ENCODE results near the gene CENPT. TPM values are rescaled to one million over a fixed set of nuclear protein-coding genes. Genes with fewer than 3 reads are reported as not detected.

CENPT gene
- total and polyA plus RNA-seq, 2 of the 13 experiments (the other 11 are each of a cell fraction or from before 2014, with no cell fraction given) = 40.9 to 43.3 TPM

DNA sequence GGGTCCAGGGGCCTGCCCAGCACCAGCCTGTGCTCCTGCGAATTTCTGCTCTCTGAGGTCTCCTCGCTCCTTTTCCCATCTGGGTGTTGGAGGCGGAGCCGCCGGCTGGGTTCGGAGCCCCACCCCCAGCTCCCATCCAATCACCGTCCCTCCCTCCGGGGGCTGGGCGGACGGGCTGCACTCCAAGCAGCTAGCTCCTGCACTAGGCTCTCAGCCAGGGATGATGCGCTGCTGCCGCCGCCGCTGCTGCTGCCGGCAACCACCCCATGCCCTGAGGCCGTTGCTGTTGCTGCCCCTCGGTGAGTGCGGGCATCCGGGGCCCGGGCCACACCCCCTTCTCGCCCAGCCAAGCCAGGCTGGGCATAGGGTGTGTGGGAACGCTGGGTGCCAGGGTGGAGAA, 37.2 kb upstream of the CENPT start, which contains the start of gene NRN1L:
TSS of gene NRN1L (plus strand) at position 202 of the 400 bp plus-strand sequence. CDS start at position 221, 19 bp downstream.
- Histone ChIP-seq H3K9me3 (ENCODE audit: low read length) (no peaks in the 10 kb centered on the region), H3K4me2 (ENCODE audit: low read depth, low read length) (no peak within 1 kb of the TSS), H2AFZ (ENCODE audit: low read length) (no peak within 1 kb of the TSS), H3K4me3 (replicated peaks in 1 of 3; ENCODE audit: insufficient read depth in 1 of 3, low read depth in 2 of 3, low read length in 3 of 3) (no peak within 1 kb of the TSS), H4K20me1 (ENCODE audit: insufficient read depth, low read length) (no peaks in the 10 kb centered on the region), H3K4me1 (ENCODE audit: insufficient read depth, low read length) (peaks cover 31% of the 10 kb centered on the region), H3K27ac (ENCODE audit: extremely low read length, insufficient read depth, low read length) (peak within 1 kb of the TSS; percentile 36), H3K36me3 (replicated peaks in 1 of 2; ENCODE audit: control insufficient read depth in 1 of 2, insufficient read depth in 2 of 2, low read length in 2 of 2) (peaks cover 33 to 58% of the 10 kb centered on the region in 2 experiments), H3K79me2 (ENCODE audit: insufficient read depth, low read length) (no peaks in the 10 kb centered on the region), H3K9ac (ENCODE audit: insufficient read depth, low read depth, low read length) (no peak within 1 kb of the TSS), H3K27me3 (ENCODE audit: control insufficient read depth in 1 of 2, insufficient read depth in 2 of 2, low read length in 2 of 2) (no peaks in the 10 kb centered on the region)
- CTCF ChIA-PET (ENCODE audit: low intra/inter-chr PET ratio, low total read pairs) = interaction anchor here (1.4 to 5.3 kb wide), 4 partner anchors 43 to 212 kb away, joined by 4 to 63 read pairs (median 11); no protein-coding TSS in a partner anchor
- in situ Hi-C loops (cut with HindIII; ENCODE audit: extremely low pct_ligation_motif_present, low pct_unique_long_range_greater_than_20kb) (loop anchor here (5.0 to 10.0 kb wide), 2 partner anchors 43 to 160 kb away; no protein-coding TSS in a partner anchor), intact Hi-C loops (cut with micrococcal nuclease; ENCODE audit: unreplicated experiment) (loop anchor here (5.0 kb wide), 1 partner anchor 158 kb away; no protein-coding TSS in a partner anchor)
- ATAC-seq (no peak), DNase-seq (ENCODE audit: low spot score) (no peak), FAIRE-seq (no peak)
- POLR2A ChIA-PET = interaction anchor here (1.2 to 3.3 kb wide), 5 partner anchors 8 to 82 kb away, joined by 3 to 22 read pairs (median 9); partner anchors contain the start of genes LCAT, PSKH1 and PSMB10
- TF ChIP-seq USF2 (IDR thresholded peaks at IDR 0.05; ENCODE audit: low read depth, low read length) (no peak), USF2 (CRISPR knock-in tag; IDR thresholded peaks at IDR 0.05; ENCODE audit: borderline replicate concordance) (no peak), IRF9 (CRISPR knock-in tag; IDR thresholded peaks at IDR 0.05; ENCODE audit: borderline replicate concordance) (no peak), ZBTB33 (CRISPR knock-in tag; IDR thresholded peaks at IDR 0.05) (peak; percentile 43; the same call in 1 of the 2 replicates), NFYB (CRISPR knock-in tag; IDR thresholded peaks at IDR 0.05) (peak; percentile 33; the same call in 1 of the 2 replicates), ZNF768 (CRISPR knock-in tag; IDR thresholded peaks at IDR 0.05) (peak; percentile 42; the same call in 1 of the 2 replicates), ZNF737 (CRISPR knock-in tag; IDR thresholded peaks at IDR 0.05; ENCODE audit: borderline replicate concordance) (no peak), RBFOX2 (IDR thresholded peaks at IDR 0.05; ENCODE audit: low read depth, low read length) (peak; percentile 59), AGO2 (optimal IDR thresholded peaks at IDR 0.05; ENCODE audit: low read depth, low read length) (peak; percentile 92), ZNF180 (CRISPR knock-in tag; IDR thresholded peaks at IDR 0.05; ENCODE audit: borderline replicate concordance, low read depth) (no peak), RBM22 (optimal IDR thresholded peaks at IDR 0.05; ENCODE audit: low read length) (peak; percentile 31), HNRNPLL (IDR thresholded peaks at IDR 0.05; ENCODE audit: low read depth, low read length, poor library complexity, severe bottlenecking) (peak; percentile 33)
- TF ChIP-seq, protein P1, sequence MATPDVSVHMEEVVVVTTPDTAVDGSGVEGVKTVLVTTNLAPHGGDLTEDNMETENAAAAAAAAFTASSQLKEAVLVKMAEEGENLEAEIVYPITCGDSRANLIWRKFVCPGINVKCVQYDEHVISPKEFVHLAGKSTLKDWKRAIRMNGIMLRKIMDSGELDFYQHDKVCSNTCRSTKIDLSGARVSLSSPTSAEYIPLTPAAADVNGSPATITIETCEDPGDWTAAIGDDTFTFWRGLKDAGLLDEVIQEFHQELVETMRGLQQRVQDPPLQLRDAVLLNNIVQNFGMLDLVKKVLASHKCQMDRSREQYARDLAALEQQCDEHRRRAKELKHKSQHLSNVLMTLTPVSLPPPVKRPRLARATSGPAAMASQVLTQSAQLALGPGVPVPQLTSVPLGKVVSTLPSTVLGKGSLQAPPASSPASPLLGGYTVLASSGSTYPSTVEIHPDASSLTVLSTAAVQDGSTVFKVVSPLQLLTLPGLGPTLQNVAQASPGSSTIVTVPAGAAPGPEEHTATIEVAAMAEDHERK (CRISPR knock-in tag; IDR thresholded peaks at IDR 0.05; ENCODE audit: low read depth) = no peak
- WGBS (ENCODE audit: low lambda C conversion rate) = 99% methylated on average over 20 of the region's 22 CpGs
- BruUV-seq (replicated peaks) = no TSS peak
